ENCODE results near the gene KYAT1. TPM values are rescaled to one million over a fixed set of nuclear protein-coding genes. Genes with fewer than 3 reads are reported as not detected.
"Not testable (repeated sequence)": the region's sequence is repeated elsewhere in the genome, so short reads cannot be mapped to it uniquely, and the experiment has no call there.

Gene KYAT1
- total RNA-seq, 1 experiment from 2014 or later: 7.8 TPM

- not testable (repeated sequence) for H3K36me3 ChIP-seq (ENCODE audit: control insufficient read depth, insufficient read depth, low read length); H3K27me3 ChIP-seq (replicated peaks; ENCODE audit: control insufficient read depth, insufficient read depth, low read length); H3K4me1 ChIP-seq; H3K4me3 ChIP-seq (ENCODE audit: low read depth, low read length); BruUV-seq (replicated peaks); H3K36me3 Mint-ChIP-seq (ENCODE audit: insufficient read depth, unreplicated experiment); H3K4me1 Mint-ChIP-seq (ENCODE audit: low read depth, unreplicated experiment); H3K4me3 Mint-ChIP-seq (ENCODE audit: unreplicated experiment); H3K27ac Mint-ChIP-seq (ENCODE audit: unreplicated experiment); H3K27me3 Mint-ChIP-seq (ENCODE audit: insufficient read depth, unreplicated experiment); H3K9me3 ChIP-seq
- ChIA-PET CTCF (interaction anchor here (0.6 to 1.2 kb wide), 10 partner anchors 10 to 280 kb away, joined by 3 to 6 read pairs (median 3); partner anchors contain the start of gene ENDOG), POLR2A (interaction anchor here (0.5 kb wide), 1 partner anchor 90 kb away, joined by 7 read pairs; no protein-coding TSS in a partner anchor)
- H3K9me3 Mint-ChIP-seq (ENCODE audit: unreplicated experiment): peaks cover 24% of the 10 kb centered on the region
- TF ChIP-seq CTCF (IDR thresholded peaks at IDR 0.05; ENCODE audit: insufficient read depth in 1 of 2, low read depth in 1 of 2, low read length in 1 of 2, severe bottlenecking in 1 of 2, unreplicated experiment in 1 of 2): peak; percentile 43 to 70
- peak in 1 of 2 experiments; percentile 61 for DNase-seq
- intact Hi-C loops (cut with micrococcal nuclease; ENCODE audit: unreplicated experiment): loop anchor here (1.0 kb wide), 1 partner anchor 76 kb away; no protein-coding TSS in a partner anchor
Observed at GRCh38 chr9:128851779-128852600, 29.8 kb downstream of the KYAT1 start.

GRCh38 chr9:128851024-128851423 is 30.7 kb downstream of the KYAT1 start:
- peaks cover 24% of the 10 kb centered on the region for H3K9me3 Mint-ChIP-seq (ENCODE audit: unreplicated experiment)
- DNase-seq; H3K36me3 Mint-ChIP-seq (ENCODE audit: insufficient read depth, unreplicated experiment); BruUV-seq (replicated peaks); CTCF ChIA-PET; H3K4me3 Mint-ChIP-seq (ENCODE audit: unreplicated experiment); H3K4me1 Mint-ChIP-seq (ENCODE audit: low read depth, unreplicated experiment); H3K36me3 ChIP-seq (ENCODE audit: control insufficient read depth, insufficient read depth, low read length); H3K27me3 Mint-ChIP-seq (ENCODE audit: insufficient read depth, unreplicated experiment); H3K4me3 ChIP-seq (ENCODE audit: low read depth, low read length); POLR2A ChIA-PET; H3K27me3 ChIP-seq (replicated peaks; ENCODE audit: control insufficient read depth, insufficient read depth, low read length); H3K27ac Mint-ChIP-seq (ENCODE audit: unreplicated experiment); H3K9me3 ChIP-seq; H3K4me1 ChIP-seq; intact Hi-C loops (cut with micrococcal nuclease; ENCODE audit: unreplicated experiment): not testable (repeated sequence)

GRCh38 chr9:128847803-128848202 is 33.9 kb downstream of the KYAT1 start:
- POLR2A ChIA-PET: no interaction called here
- CTCF ChIA-PET: no interaction called here
- Mint-ChIP-seq H3K36me3 (ENCODE audit: insufficient read depth, unreplicated experiment) (peaks cover 14% of the 10 kb centered on the region), H3K27ac (ENCODE audit: unreplicated experiment) (peak overlapping the region; percentile 28), H3K9me3 (ENCODE audit: unreplicated experiment) (peaks cover 24% of the 10 kb centered on the region), H3K4me3 (ENCODE audit: unreplicated experiment) (no peak overlapping the region), H3K27me3 (ENCODE audit: insufficient read depth, unreplicated experiment) (no peaks in the 10 kb centered on the region), H3K4me1 (ENCODE audit: low read depth, unreplicated experiment) (peaks cover 4% of the 10 kb centered on the region)
- TF ChIP-seq CTCF (IDR thresholded peaks at IDR 0.05; ENCODE audit: insufficient read depth in 1 of 2, low read depth in 1 of 2, low read length in 1 of 2, severe bottlenecking in 1 of 2, unreplicated experiment in 1 of 2): no peak
- DNase-seq: no peak
- Histone ChIP-seq H3K36me3 (ENCODE audit: control insufficient read depth, insufficient read depth, low read length) (no peaks in the 10 kb centered on the region), H3K4me3 (ENCODE audit: low read depth, low read length) (no peak overlapping the region), H3K9me3 (no peaks in the 10 kb centered on the region), H3K4me1 (peaks cover 17% of the 10 kb centered on the region), H3K27me3 (replicated peaks; ENCODE audit: control insufficient read depth, insufficient read depth, low read length) (no peaks in the 10 kb centered on the region)
- no TSS peak for BruUV-seq (replicated peaks)
- intact Hi-C loops (cut with micrococcal nuclease; ENCODE audit: unreplicated experiment): no loop called here

All from Caco-2 (cell line).